AG04449 (cell line): Measurements from ENCODE around the gene GNG14.

Experiments
- CTCF ChIA-PET: fragments of 350-600 bp; formaldehyde crosslinking; extraction: SDS; loops from one replicate; lab custom pipeline; 2021; ENCODE audit warnings: antibody characterized with exemption; lab: Yijun Ruan, JAX
- POLR2A ChIA-PET: fragments of 400-600, 350-600 bp; formaldehyde crosslinking; extraction: SDS; loops from one replicate; lab custom pipeline; 2020; ENCODE audit warnings: antibody characterized with exemption, inconsistent platforms; lab: Yijun Ruan, JAX
- DNase-seq: peaks from one replicate; pipeline ENCODE4 v3.0.0-alpha.2; 2010; ENCODE audit warnings: low read depth, low spot score
- H3K4me3 ChIP-seq: 2 replicates; pipeline ENCODE4 v1.5.1; 2011; ENCODE audit warnings: low read depth, mild to moderate bottlenecking, control low read depth, low read length
- TF ChIP-seq, protein P1 (sequence below): IDR thresholded peaks from one replicate; pipeline ENCODE4 v1.5.1; 2011; ENCODE audit warnings: mild to moderate bottlenecking, moderate library complexity, low read length, control low read depth, inconsistent platforms; ENCODE audit not compliant: insufficient read depth; ENCODE audit errors: missing control alignments

The GNG14 gene

GRCh38 chr19:12715102-12715501 lies 27.3 kb downstream of the GNG14 start:
- TF ChIP-seq, protein P1, sequence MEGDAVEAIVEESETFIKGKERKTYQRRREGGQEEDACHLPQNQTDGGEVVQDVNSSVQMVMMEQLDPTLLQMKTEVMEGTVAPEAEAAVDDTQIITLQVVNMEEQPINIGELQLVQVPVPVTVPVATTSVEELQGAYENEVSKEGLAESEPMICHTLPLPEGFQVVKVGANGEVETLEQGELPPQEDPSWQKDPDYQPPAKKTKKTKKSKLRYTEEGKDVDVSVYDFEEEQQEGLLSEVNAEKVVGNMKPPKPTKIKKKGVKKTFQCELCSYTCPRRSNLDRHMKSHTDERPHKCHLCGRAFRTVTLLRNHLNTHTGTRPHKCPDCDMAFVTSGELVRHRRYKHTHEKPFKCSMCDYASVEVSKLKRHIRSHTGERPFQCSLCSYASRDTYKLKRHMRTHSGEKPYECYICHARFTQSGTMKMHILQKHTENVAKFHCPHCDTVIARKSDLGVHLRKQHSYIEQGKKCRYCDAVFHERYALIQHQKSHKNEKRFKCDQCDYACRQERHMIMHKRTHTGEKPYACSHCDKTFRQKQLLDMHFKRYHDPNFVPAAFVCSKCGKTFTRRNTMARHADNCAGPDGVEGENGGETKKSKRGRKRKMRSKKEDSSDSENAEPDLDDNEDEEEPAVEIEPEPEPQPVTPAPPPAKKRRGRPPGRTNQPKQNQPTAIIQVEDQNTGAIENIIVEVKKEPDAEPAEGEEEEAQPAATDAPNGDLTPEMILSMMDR = no peak
- ChIA-PET CTCF (interaction anchor here (0.8 to 7.2 kb wide), 6 partner anchors 8 to 131 kb away, joined by 3 to 46 read pairs (median 8); partner anchors contain the start of gene TNPO2), POLR2A (no interaction called here)
- no peak overlapping the region for H3K4me3 ChIP-seq
- DNase-seq = no peak

DNA sequence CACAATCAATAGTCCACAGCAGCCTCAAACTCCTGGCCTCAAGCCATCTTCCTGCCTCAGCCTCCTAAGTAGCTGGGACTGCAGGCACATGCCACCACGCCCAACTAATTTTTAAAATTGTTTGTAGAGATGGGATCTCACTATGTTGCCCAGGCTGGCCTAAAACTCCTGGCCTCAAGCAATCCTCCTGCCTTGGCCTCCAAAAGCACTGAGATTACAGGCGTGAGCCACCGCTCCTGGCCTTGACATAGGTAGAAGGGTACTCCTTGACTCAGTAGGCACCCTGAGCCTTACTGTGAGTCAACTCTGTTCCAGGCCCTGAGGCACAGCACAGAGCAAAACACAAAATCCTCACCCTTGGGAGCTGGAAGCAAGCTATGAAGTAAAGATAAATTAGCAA lies 28.1 kb downstream of the GNG14 start:
- TF ChIP-seq, protein P1 = no peak
- ChIA-PET POLR2A (no interaction called here), CTCF (interaction anchor here (0.6 to 7.2 kb wide), 7 partner anchors 10 to 731 kb away, joined by 3 to 46 read pairs (median 4); no protein-coding TSS in a partner anchor)
- DNase-seq = no peak
- H3K4me3 ChIP-seq = no peak overlapping the region

DNA sequence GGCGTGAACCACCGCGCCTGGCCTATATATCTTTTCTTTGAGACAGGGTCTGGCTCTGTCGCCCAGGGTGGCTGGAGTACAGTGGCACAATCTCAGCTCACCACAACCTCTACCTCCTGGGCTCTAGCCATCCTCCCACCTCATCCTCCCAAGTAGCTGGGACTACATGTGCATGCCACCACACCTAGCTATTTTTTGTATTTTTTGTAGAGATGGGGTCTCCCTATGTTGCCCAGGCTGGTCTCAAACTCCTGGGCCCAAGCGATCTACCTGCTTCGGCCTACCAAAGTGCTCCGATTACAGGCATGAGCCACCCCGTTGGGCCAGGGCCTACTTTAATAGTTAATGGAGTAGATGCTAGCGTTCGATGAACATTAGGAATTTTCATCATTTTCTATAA lies 32.5 kb downstream of the GNG14 start:
- ChIA-PET POLR2A (interaction anchor here (0.6 to 5.4 kb wide), 3 partner anchors 14 to 72 kb away, joined by 4 to 33 read pairs (median 6); partner anchors contain the start of genes JUNB and TRIR), CTCF (interaction anchor here (1.1 to 4.8 kb wide), 4 partner anchors 13 to 76 kb away, joined by 3 to 31 read pairs (median 6); partner anchors contain the start of gene TRIR)
- peak overlapping the region; percentile 80 for H3K4me3 ChIP-seq
- TF ChIP-seq, protein P1 = no peak
- no peak for DNase-seq

DNA sequence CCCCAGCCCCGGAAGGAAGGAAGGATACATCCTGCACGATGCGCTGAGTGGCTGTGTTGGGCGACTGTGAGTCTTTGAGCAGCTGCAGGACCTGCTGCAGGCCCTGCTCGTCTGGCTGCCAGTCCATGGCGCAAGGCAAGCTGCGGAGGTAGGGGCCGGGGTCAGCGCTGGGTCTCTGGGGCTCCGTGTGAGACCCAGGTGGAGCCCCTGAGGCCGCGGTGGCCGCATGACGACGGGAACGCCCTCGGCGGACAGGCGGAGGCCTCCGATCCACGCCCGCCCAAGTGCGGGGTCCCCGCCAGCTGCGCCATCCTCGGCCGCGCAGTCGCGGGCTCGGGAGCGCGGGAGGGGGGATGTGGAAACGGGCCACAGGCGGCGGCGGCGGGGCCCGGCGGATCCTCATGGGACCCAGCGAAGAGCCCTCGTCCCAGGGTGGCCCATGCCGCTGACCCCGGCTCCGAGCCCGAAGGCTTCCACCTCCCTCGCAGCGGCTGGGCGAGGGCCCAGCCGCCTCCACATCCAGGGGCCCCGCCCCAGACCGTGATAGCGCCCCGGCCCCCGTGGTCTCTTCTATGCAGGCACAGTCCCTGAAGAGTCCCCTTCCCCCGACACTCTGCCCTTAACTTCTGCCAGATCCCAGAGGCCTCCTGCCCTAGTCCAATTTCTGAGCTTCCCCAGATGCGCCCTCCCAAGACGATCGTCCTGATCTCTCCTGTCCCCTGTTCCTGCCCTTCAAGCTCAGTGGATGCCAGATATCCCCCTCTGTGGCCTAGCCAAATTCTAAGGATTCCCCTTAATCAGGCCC lies 33.3 kb downstream of the GNG14 start:
- H3K4me3 ChIP-seq = peak overlapping the region; percentile 80
- no peak for DNase-seq
- POLR2A ChIA-PET = interaction anchor here (0.6 to 5.4 kb wide), 6 partner anchors 13 to 71 kb away, joined by 4 to 33 read pairs (median 6); partner anchors contain the start of genes DHPS, GET3, JUNB and TRIR
- CTCF ChIA-PET = interaction anchor here (0.7 to 4.8 kb wide), 11 partner anchors 8 to 127 kb away, joined by 3 to 31 read pairs (median 5); partner anchors contain the start of gene TRIR
- TF ChIP-seq, protein P1 = no peak

DNA sequence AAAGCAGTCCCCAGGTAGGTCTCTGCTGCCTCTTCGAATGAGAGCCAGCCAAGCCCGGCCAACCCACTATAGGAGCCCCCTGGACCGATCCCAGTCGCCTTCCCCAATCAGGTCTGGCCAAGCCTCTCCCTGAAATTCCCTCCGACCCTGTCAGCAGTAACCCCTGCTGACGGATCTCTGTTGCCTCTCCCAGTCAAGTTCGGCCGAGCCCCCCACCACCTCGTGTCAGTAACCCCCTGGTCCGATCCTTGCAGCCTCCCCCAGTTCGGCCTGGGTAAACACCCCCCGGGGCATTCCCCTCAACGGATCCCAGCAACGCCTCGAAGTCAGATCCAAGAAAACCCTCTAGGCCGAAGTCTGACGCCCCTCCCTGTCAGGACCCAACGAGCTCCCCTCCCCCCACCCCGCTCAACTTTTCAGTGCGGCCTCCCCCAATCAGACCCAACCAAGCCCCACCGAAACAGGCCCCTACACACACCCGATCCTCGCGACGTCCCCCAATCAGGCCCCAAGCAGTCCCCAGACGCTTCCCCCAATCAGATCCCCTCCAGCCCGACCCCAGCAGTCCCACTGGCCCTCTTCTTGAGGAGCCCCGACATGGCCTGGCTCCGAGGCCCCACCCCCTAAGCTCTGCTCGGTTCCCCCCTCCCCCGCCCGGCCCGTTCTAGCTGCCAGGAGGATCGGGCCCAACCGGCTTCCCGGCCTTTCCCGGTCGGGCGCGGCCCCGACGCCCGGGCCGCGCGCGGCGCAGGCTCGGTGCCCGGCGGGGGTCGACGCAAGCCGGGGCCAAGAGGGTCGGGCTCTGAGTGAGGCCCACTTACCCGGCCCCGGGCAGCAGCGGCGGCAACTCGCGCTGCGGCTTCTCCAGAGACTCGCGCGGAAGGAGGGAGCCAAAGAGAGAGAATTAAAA lies 34.1 kb downstream of the GNG14 start:
- ChIA-PET POLR2A (interaction anchor here (0.7 to 5.4 kb wide), 8 partner anchors 9 to 71 kb away, joined by 3 to 33 read pairs (median 6); partner anchors contain the start of genes DHPS, GET3, JUNB and TRIR), CTCF (interaction anchor here (0.7 to 4.8 kb wide), 12 partner anchors 9 to 126 kb away, joined by 3 to 31 read pairs (median 5); partner anchors contain the start of gene TRIR)
- TF ChIP-seq, protein P1 = no peak
- DNase-seq = peak; percentile 26
- peak overlapping the region; percentile 80 for H3K4me3 ChIP-seq
